Mononuclear cell (primary cell): Measurements from ENCODE around the gene DCP1A. TPM values are rescaled to one million over a fixed set of nuclear protein-coding genes. Genes with fewer than 3 reads are reported as not detected.

Source experiments
- H3K27me3 ChIP-seq: 2 replicates; pipeline ENCODE4 v1.6.0; 2011; ENCODE audit warnings: low read length, control low read depth; ENCODE audit not compliant: insufficient read depth
- H3K4me1 ChIP-seq: 2 replicates; pipeline ENCODE4 v1.5.1; 2011; ENCODE audit warnings: mild to moderate bottlenecking, low read length, control low read depth; ENCODE audit not compliant: insufficient read depth
- H3K4me3 ChIP-seq: 2 replicates; pipeline ENCODE4 v1.5.1; 2011; ENCODE audit warnings: mild to moderate bottlenecking, low read length, moderate library complexity
- H3K9me3 ChIP-seq: 2 replicates; pipeline ENCODE4 v1.5.1; 2011; ENCODE audit warnings: low read depth, mild to moderate bottlenecking, control low read depth, low read length
- total RNA-seq: library from RNA; depleted of rRNA; stranded (reverse); fragments of >200 nt; gene quantifications from one replicate; pipeline ENCODE4 v1.2.3, GENCODE V29; 2012

Gene DCP1A
- total RNA-seq, 1 donor, result 80.2 TPM

GRCh38 chr3:53236112-53236841 is 111.1 kb downstream of the DCP1A start:
- H3K4me3 ChIP-seq, result no peak overlapping the region

GRCh38 chr3:53235545-53235944 is 111.8 kb downstream of the DCP1A start:
- Histone ChIP-seq H3K9me3 (no peaks in the 10 kb centered on the region), H3K4me3 (no peak overlapping the region), H3K27me3 (no peaks in the 10 kb centered on the region), H3K4me1 (peaks cover 31% of the 10 kb centered on the region)

More at GRCh38 chr3:53236112-53236841, 111.1 kb downstream of the DCP1A start:
- H3K4me1 ChIP-seq, result peaks cover 38% of the 10 kb centered on the region
- no peaks in the 10 kb centered on the region for H3K9me3 ChIP-seq
- H3K27me3 ChIP-seq, result no peaks in the 10 kb centered on the region

GRCh38 chr3:53234841-53235232 is 112.5 kb downstream of the DCP1A start:
- H3K9me3 ChIP-seq, result no peaks in the 10 kb centered on the region
- no peaks in the 10 kb centered on the region for H3K27me3 ChIP-seq
- H3K4me1 ChIP-seq, result peaks cover 29% of the 10 kb centered on the region

GRCh38 chr3:53234130-53234840 is 113.1 kb downstream of the DCP1A start:
- H3K27me3 ChIP-seq, result no peaks in the 10 kb centered on the region
- H3K9me3 ChIP-seq, result no peaks in the 10 kb centered on the region
- H3K4me1 ChIP-seq, result peaks cover 29% of the 10 kb centered on the region
- no peak overlapping the region for H3K4me3 ChIP-seq

More at GRCh38 chr3:53234841-53235232, 112.5 kb downstream of the DCP1A start:
- no peak overlapping the region for H3K4me3 ChIP-seq

Other genes starting within 250 kb of the DCP1A start
- 8.7 TPM for gene RFT1, start 217.1 kb downstream of the DCP1A start, total RNA-seq
- 10.2 TPM for gene PRKCD, start 186.3 kb downstream of the DCP1A start, total RNA-seq
- gene TKT, start 91.5 kb downstream of the DCP1A start, total RNA-seq, result 511 TPM
- gene CACNA1D, start 147.1 kb upstream of the DCP1A start, total RNA-seq, result 0.84 TPM